Heart right ventricle (tissue), 16 donors: ENCODE data around the gene SDF2L1. TPM values are rescaled to one million over a fixed set of nuclear protein-coding genes. Genes with fewer than 3 reads are reported as not detected.

Source experiments
- ATAC-seq, 8 donors: fragments of 200-7000 bp; cut with Tn5 transposase; one replicate each; pipeline ENCODE4 v1.9.1; 2020; ENCODE audit warnings: mild to moderate bottlenecking in 8 of 8, moderate library complexity in 8 of 8, moderate number of reproducible peaks in 1 of 8
- DNase-seq, 2 donors: peaks; one replicate each; pipeline ENCODE4 v3.0.0-alpha.2; 2020
- H3K27ac ChIP-seq, 10 donors: fragments of 200-600 bp; sonication (generic) in 2 of 10; one replicate each; pipeline versions ENCODE4 v1.5.0 to v1.8.0; 2020 to 2022; ENCODE audit warnings: mild to moderate bottlenecking in 3 of 10
- H3K27me3 ChIP-seq, 7 donors: fragments of 200-600 bp; one replicate each; pipeline ENCODE4 v1.8.0; 2021 to 2022; ENCODE audit warnings: mild to moderate bottlenecking in 2 of 7
- H3K36me3 ChIP-seq, 9 donors: fragments of 200-600 bp; sonication (generic) in 1 of 9; one replicate each; pipeline versions ENCODE4 v1.5.0 to v1.8.0; 2020 to 2022; ENCODE audit warnings: mild to moderate bottlenecking in 2 of 9
- H3K4me1 ChIP-seq, 9 donors: fragments of 200-600 bp; sonication (generic) in 1 of 9; one replicate each; pipeline versions ENCODE4 v1.5.0 to v1.8.0; 2020 to 2022; ENCODE audit warnings: mild to moderate bottlenecking in 4 of 9
- H3K4me3 ChIP-seq, 10 donors: fragments of 200-600 bp; sonication (generic) in 2 of 10; one replicate each; pipeline versions ENCODE4 v1.5.0 to v1.8.0; 2020 to 2022; ENCODE audit warnings: mild to moderate bottlenecking in 7 of 10, moderate library complexity in 2 of 10
- H3K9me3 ChIP-seq, 11 donors: fragments of 200-600 bp in 10 of 11; sonication (generic) in 2 of 11; one replicate each; pipeline versions ENCODE4 v1.5.0 to v1.8.0; 2013 to 2022; ENCODE audit warnings: mild to moderate bottlenecking in 2 of 11, control low read depth in 1 of 11, moderate library complexity in 1 of 11
- WGBS, 2 donors: extraction: QIAGEN DNeasy Blood & Tissue Kit; methylation state at CpG; one replicate each; pipeline ENCODE4 v1.1.7; 2013; ENCODE audit warnings: inconsistent platforms in 1 of 2; 5-methylcytosine and 5-hydroxymethylcytosine counted together
- intact Hi-C, 10 donors: fragments of 100-400 bp; cut with DNase I; formaldehyde crosslinking; loops; one replicate each; pipeline versions ENCODE4 v1.11.1 to v1.14.2; 2022
- polyA plus RNA-seq, 2 donors: library from polyadenylated mRNA; stranded (reverse); fragments of 200-250 nt; gene quantifications; one replicate each; pipeline ENCODE4 v1.2.3, GENCODE V29; 2013
- total RNA-seq, 10 donors: library from RNA; stranded (reverse); fragmentation: NEBNext Ultra II Directional in 3 of 10; extraction: Animal tissue kit (Norgen Biotek cat#: 25700) in 3 of 10; gene quantifications; one replicate each; pipeline versions ENCODE4 v1.2.1 to v1.2.4, GENCODE V29; 2021 to 2023
- TF ChIP-seq, protein P1 (sequence below), 9 donors: fragments of 200-600 bp; sonication (generic) in 2 of 9; IDR thresholded peaks; one replicate each; pipeline versions ENCODE4 v1.5.0 to v1.8.0; 2021 to 2022; ENCODE audit warnings: antibody characterized with exemption in 9 of 9, mild to moderate bottlenecking in 5 of 9, moderate library complexity in 1 of 9
- donor health status: Arrhythmogenic right ventricular cardiomyopathy.
- donor health status: ischemic (EF 13 %, LVEDD 7.1; RV severe dilation, severe dysfunction).
- donor health status: healthy with polysubstance abuse.
- donor health status: DM: no; HTN: yes; CAD: no.
- donor health status: DM: no; HTN: no; CAD: no.
- donor health status: ischemic (EF 25% LVEDD 6.9; RV normal size, moderate dysfunction).
- donor health status: ischemic (EF 25% LVEDD 5.7; RV mildly dilated, moderate dysfunction).
- donor health status: healthy.
- donor health status: DM: yes; HTN: yes; CAD: no.
- donor health status: Ischemic cardiomyopathy.
- donor health status: ischemic (EF 35%, LVEDD 5.7; RV mildly dilated, moderate dysfunction).
- donor health status: nonischemic (EF 11% LVEDD 7.7; RV severe dilation, severe dysfunction).
- donor health status: DM: yes; HTN: yes; CAD: no.
- donor health status: PGD.
- donor health status: ischemic (EF 29% LVEDD 5.4; RV normal size, mild dysfunction).
- donor health status: nonischemic (EF 23%, LVEDD 6.1; RV moderate dilation, normal function).

Gene SDF2L1
- total and polyA plus RNA-seq, 12 donors: 10.8 to 325 (median 18.3) TPM

DNA sequence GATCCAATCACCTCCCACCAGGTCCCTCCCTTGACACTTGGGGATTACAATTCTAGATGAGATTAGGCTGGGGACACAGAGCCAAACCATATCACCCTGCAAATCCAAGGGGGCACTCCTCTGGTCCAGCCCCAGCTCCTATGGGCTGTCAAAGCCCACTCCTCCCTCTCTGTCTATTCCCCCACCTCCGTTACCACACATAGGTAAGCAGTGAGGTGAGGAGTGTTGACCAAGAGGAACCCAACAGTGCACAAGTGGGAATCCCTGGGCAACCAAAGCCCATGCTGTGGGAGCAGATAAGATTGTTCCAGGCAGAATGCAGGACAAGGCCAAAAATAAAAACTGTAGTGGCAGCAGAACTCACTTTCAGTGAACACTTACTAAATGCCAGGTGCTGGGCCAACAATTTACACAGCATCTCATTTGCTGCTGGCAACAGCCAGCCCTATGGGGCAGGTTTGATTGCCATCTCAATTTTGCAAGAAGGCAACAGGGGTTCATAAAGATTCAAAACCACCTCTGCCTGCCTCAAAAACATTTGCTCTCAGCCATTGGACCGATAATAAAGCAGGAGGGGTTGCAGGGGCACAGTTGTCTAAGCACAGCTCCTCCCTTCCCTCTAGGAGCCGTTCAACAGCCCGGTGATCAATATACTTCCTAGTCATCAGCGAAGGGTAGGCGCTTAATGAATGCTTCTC, 8.9 kb downstream of the SDF2L1 start:
- TF ChIP-seq, protein P1, sequence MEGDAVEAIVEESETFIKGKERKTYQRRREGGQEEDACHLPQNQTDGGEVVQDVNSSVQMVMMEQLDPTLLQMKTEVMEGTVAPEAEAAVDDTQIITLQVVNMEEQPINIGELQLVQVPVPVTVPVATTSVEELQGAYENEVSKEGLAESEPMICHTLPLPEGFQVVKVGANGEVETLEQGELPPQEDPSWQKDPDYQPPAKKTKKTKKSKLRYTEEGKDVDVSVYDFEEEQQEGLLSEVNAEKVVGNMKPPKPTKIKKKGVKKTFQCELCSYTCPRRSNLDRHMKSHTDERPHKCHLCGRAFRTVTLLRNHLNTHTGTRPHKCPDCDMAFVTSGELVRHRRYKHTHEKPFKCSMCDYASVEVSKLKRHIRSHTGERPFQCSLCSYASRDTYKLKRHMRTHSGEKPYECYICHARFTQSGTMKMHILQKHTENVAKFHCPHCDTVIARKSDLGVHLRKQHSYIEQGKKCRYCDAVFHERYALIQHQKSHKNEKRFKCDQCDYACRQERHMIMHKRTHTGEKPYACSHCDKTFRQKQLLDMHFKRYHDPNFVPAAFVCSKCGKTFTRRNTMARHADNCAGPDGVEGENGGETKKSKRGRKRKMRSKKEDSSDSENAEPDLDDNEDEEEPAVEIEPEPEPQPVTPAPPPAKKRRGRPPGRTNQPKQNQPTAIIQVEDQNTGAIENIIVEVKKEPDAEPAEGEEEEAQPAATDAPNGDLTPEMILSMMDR (IDR thresholded peaks at IDR 0.05): no peak
- H3K27ac ChIP-seq: peak overlapping the region in 2 of 10 donors; percentile 52 to 65
- intact Hi-C loops: no loop called here
- peak overlapping the region in 8 of 10 donors; percentile 45 to 73 (median 59) for H3K4me3 ChIP-seq
- ATAC-seq (peak in 6 of 8 donors; percentile 18 to 38 (median 28)), DNase-seq (no peak)
- no peaks in the 10 kb centered on the region for H3K27me3 ChIP-seq
- peaks cover 5 to 36% (median 25%) of the 10 kb centered on the region in 9 donors for H3K4me1 ChIP-seq
- H3K9me3 ChIP-seq: no peaks in the 10 kb centered on the region
- H3K36me3 ChIP-seq: peaks cover 0 to 23% (median 0%) of the 10 kb centered on the region in 9 donors
- WGBS, 2 donors: 11 to 13% methylated on average over 6 of the region's 6 CpGs

DNA sequence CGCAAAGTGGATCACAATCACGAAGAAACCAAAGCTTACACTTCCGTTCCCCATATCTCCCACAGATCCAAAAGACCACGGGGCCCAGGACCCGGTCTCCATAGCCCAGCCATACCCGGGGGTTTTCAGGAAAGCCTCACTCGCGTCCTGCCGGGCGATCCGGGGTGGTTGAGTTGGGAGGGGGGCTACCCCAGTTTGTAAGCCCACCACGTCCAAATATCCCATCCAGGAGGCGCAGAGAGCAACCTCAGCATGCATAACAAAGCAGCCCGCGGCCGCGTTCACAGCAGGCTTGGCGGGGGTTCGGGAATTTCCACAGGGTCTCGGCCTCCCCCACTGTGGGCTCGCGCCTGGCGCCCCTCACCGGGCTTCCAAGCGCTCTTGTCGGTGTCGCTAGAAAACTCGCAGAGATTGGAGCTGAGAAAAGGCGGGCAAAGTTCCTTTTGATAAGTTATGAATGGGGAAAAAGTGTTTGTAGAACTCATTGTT, 9.5 kb downstream of the SDF2L1 start:
- ATAC-seq (peak; percentile 2 to 21 (median 8)), DNase-seq (no peak)
- 1% methylated on average over 29 of the region's 29 CpGs for WGBS, 2 donors
- no peaks in the 10 kb centered on the region for H3K9me3 ChIP-seq
- H3K36me3 ChIP-seq: peaks cover 0 to 19% (median 0%) of the 10 kb centered on the region in 9 donors
- TF ChIP-seq, protein P1 (IDR thresholded peaks at IDR 0.05): no peak
- peak overlapping the region; percentile 32 to 73 (median 58) for H3K4me3 ChIP-seq
- peak overlapping the region in 3 of 10 donors; percentile 5 to 65 (median 52) for H3K27ac ChIP-seq
- intact Hi-C loops: no loop called here
- H3K27me3 ChIP-seq: no peaks in the 10 kb centered on the region
- H3K4me1 ChIP-seq: peaks cover 5 to 33% (median 22%) of the 10 kb centered on the region in 9 donors

- peaks cover 0 to 3% (median 0%) of the 10 kb centered on the region in 7 donors for H3K27me3 ChIP-seq
- 0% methylated on average over 44 of the region's 44 CpGs for WGBS, 2 donors
These were observed 10.0 kb downstream of the SDF2L1 start for GRCh38 chr22:21652010-21652546.

More at GRCh38 chr22:21652010-21652546, 10.0 kb downstream of the SDF2L1 start:
- intact Hi-C loops: no loop called here
- TF ChIP-seq, protein P1 (IDR thresholded peaks at IDR 0.05): no peak
- peaks cover 0 to 19% (median 0%) of the 10 kb centered on the region in 9 donors for H3K36me3 ChIP-seq
- H3K9me3 ChIP-seq: no peaks in the 10 kb centered on the region
- peak overlapping the region in 4 of 10 donors; percentile 5 to 65 (median 48) for H3K27ac ChIP-seq
- ATAC-seq (peak; percentile 88 to 97 (median 94)), DNase-seq (peak; percentile 85 to 90)
- H3K4me3 ChIP-seq: peak overlapping the region; percentile 32 to 73 (median 58)
- H3K4me1 ChIP-seq: peaks cover 5 to 33% (median 22%) of the 10 kb centered on the region in 9 donors
